GM12875 (cell line): ENCODE measurements around the gene BCAM.

Experiments used
- H3K4me3 ChIP-seq: one replicate; pipeline ENCODE4 v1.5.1; 2011; ENCODE audit warnings: low read depth, low read length, control low read depth
- TF ChIP-seq, protein P1 (sequence below): IDR thresholded peaks from 2 replicates; pipeline ENCODE4 v1.5.1; 2011; ENCODE audit warnings: low read depth, mild to moderate bottlenecking, control low read depth, inconsistent platforms, low read length, moderate library complexity, borderline replicate concordance; ENCODE audit not compliant: insufficient read depth

The BCAM gene

DNA sequence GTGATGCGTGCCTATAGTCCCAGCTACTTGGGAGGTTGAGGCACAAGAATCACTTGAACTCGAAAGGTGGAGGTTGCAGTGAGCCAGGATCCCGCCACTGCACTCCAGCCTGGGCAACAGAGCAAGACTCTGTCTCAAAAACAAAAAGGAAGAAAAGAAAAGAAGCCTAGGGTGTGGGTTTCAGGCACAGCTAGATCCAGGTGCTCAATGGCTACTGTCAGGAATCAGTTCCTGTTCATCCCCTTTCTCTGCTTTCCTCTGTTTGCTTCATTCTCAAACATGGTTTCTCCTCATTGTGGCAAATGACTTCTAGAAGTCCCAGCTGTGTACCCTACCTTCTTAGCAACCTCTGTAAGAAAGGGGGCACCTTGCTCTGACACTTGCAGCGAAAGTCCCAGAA lies 25.4 kb upstream of the BCAM start:
- TF ChIP-seq, protein P1, sequence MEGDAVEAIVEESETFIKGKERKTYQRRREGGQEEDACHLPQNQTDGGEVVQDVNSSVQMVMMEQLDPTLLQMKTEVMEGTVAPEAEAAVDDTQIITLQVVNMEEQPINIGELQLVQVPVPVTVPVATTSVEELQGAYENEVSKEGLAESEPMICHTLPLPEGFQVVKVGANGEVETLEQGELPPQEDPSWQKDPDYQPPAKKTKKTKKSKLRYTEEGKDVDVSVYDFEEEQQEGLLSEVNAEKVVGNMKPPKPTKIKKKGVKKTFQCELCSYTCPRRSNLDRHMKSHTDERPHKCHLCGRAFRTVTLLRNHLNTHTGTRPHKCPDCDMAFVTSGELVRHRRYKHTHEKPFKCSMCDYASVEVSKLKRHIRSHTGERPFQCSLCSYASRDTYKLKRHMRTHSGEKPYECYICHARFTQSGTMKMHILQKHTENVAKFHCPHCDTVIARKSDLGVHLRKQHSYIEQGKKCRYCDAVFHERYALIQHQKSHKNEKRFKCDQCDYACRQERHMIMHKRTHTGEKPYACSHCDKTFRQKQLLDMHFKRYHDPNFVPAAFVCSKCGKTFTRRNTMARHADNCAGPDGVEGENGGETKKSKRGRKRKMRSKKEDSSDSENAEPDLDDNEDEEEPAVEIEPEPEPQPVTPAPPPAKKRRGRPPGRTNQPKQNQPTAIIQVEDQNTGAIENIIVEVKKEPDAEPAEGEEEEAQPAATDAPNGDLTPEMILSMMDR, result no peak
- no peak overlapping the region for H3K4me3 ChIP-seq

DNA sequence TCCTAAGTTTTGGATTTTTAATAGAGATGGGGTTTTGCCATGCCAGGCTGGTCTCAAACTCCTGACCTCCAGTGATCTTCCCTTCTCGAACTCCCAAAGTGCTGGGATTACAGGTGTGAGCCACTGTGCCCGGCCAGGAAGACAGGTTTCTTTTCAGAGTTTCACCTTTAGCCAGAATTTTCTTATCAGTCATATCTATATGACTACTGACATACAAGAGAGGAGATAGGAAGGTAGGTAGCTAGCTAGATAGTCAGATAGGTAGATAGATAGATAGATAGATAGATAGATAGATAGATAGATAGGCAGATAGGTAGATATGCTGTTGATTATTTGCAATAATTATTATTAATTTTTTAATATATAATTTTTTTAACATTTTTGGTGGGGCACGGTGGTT lies 23.6 kb upstream of the BCAM start:
- H3K4me3 ChIP-seq, result no peak overlapping the region
- TF ChIP-seq, protein P1, result no peak

DNA sequence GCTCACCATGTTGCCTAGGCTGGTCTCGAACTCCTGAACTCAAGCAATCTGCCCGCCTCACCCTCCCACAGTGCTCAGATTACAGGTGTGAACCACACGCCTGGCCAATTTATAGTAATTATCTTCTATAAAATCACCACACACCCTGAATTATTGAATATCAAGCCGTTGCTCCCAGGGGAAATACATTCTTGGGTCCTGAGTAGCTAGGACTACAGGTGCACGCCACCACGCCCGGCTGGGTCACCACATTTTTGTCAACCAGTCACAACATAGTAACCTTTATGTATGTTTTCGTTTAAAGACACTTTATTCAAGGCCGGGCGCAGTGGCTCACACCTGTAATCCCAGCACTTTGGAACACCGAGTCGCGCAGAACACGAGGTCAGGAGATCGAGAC lies 22.9 kb upstream of the BCAM start:
- TF ChIP-seq, protein P1, result no peak

DNA sequence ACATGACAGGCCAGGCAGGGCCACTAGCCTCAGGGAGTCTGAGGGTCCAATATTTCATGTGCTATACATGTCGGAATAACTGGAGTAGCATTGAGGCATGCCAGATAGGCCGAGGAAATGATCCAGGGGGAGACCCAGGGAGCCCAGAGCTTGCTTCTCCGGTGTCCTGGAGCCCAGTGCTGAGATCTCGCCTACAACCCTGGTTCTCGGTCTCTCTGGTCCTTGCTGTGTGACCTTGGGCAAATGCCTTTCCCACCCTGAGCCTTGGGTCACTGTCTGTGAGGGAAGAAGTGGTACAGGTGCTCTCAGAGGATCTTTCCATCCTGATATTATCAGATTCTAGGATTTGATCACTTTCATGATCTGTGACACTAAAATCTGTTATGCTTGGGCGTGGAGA lies 19.9 kb upstream of the BCAM start:
- H3K4me3 ChIP-seq, result no peak overlapping the region
- TF ChIP-seq, protein P1, result no peak

More for the DNA sequence above, 22.9 kb upstream of the BCAM start:
- H3K4me3 ChIP-seq, result no peak overlapping the region

GRCh38 chr19:44789943-44790483 lies 18.9 kb upstream of the BCAM start:
- no peak overlapping the region for H3K4me3 ChIP-seq

GRCh38 chr19:44792281-44792680 lies 16.6 kb upstream of the BCAM start:
- no peak overlapping the region for H3K4me3 ChIP-seq
- TF ChIP-seq, protein P1, result no peak

More at GRCh38 chr19:44789943-44790483, 18.9 kb upstream of the BCAM start:
- TF ChIP-seq, protein P1, result no peak

DNA sequence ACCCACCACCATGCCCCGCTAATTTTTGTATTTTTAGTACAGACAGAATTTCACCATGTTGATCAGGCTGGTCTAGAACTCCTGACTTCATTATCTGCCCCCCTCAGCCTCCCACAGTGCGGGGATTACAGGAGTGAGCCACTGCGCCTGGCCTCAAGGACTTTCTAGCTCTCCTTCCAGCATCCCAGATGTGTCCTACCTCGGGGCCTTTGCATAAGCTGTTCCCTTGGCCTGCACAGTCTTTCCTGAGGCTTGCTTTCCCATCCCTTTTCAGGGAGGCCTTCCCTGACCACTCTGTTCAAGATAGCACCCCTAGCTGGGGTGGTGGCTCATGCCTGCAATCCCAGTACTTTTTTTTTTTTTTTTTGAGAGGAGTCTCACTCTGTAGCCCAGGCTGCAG lies 14.3 kb upstream of the BCAM start:
- no peak overlapping the region for H3K4me3 ChIP-seq
- TF ChIP-seq, protein P1, result no peak
